ENCODE data around the gene PCSK4.

Gene PCSK4

DNA sequence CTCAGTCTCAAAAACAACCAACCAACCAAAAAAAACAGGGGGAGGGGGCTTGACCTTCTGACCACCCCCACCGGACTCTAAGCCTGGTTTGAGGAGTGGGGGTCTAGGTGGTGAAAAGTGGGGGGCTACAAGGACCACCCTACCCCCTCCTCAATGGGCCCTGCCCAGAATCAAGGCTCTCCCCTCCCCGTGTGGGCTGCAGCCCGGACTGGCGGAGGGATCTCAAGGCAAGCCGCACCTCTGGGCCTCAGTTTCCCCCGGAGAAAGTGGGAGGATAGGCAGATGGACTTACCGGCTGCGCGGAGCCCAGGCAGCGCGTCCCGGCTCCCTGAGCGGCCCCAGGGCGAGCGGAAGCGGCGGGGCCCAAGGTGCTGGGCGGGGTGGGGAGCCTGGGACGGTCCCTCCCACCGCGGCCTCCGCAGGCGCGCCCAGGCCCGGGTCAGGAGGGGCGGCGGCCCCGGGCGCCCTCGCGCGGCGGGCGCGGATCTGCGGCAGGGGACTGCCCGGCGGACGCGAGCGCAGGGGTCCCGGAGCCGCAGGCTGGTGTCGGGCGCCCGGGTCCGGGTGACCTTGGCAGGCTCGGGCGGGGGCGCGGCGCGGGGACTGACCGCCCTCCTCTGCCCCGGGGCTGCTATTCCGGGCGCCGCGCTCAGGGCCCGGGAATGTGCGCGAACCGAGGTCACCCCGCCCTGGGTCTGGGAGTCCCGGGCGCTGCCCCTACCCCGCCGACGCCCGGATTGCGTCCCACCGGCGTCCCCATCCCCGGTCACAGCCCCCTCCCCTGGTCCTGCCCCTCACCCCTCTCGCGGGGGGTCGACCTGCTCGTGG, 22.7 kb upstream of the PCSK4 start, which contains the start of gene ADAMTSL5:
TSS of gene ADAMTSL5 (minus strand) at position 349 of the 828 bp plus-strand sequence. CDS start 2,076 bp downstream, outside the sequence.
- H2BK15ac ChIP-seq (ENCODE audit: low read length), result peak within 1 kb of the TSS; percentile 75
- peak within 1 kb of the TSS; percentile 94 for H2BK120ac ChIP-seq (ENCODE audit: low read depth, low read length)
- H3K79me1 ChIP-seq (ENCODE audit: low read depth, low read length), result no peaks in the 10 kb centered on the region
- peaks cover 2 to 63% (median 26%) of the 10 kb centered on the region in 3 experiments for H3K27me3 ChIP-seq (ENCODE audit: control insufficient read depth in 3 of 3, insufficient read depth in 3 of 3, low read depth in 1 of 3, low read length in 3 of 3)
- no peak within 1 kb of the TSS for H2BK5ac ChIP-seq (ENCODE audit: low read length)
- H3K9ac ChIP-seq (ENCODE audit: low read depth, low read length, poor library complexity), result no peak within 1 kb of the TSS
- no peak within 1 kb of the TSS for H3K4ac ChIP-seq (ENCODE audit: low read length)
- no peak within 1 kb of the TSS for H4K8ac ChIP-seq (ENCODE audit: low read depth, low read length)
- H3K36me3 ChIP-seq (replicated peaks in 1 of 2; ENCODE audit: control insufficient read depth in 2 of 2, insufficient read depth in 2 of 2, low read length in 2 of 2), result no peaks in the 10 kb centered on the region
- peak within 1 kb of the TSS; percentile 8 for H3K14ac ChIP-seq (ENCODE audit: low read length)
- H2BK12ac ChIP-seq (ENCODE audit: low read length), result peak within 1 kb of the TSS; percentile 94
- peak within 1 kb of the TSS; percentile 98 for H2AK5ac ChIP-seq (ENCODE audit: low read depth, low read length)
- H3K18ac ChIP-seq (ENCODE audit: low read length), result peak within 1 kb of the TSS; percentile 87
- WGBS, 2 donors (ENCODE audit: extremely low coverage in 2 of 2, insufficient read length in 2 of 2, insufficient replicate concordance in 1 of 2), result no CpG with 5 or more reads among the region's 78 CpGs
- peak within 1 kb of the TSS in 1 of 2 donors; percentile 37 for H3K4me3 ChIP-seq (ENCODE audit: low read length in 2 of 2)
- H3K4me2 ChIP-seq (ENCODE audit: insufficient read depth, low read length, poor library complexity, severe bottlenecking), result peak within 1 kb of the TSS; percentile 73
- H3K27ac ChIP-seq (replicated peaks; ENCODE audit: low read length), result no peak within 1 kb of the TSS
- DNase-seq (ENCODE audit: low spot score), result no peak
- peaks cover 3 to 9% of the 10 kb centered on the region in 2 donors for H3K4me1 ChIP-seq (ENCODE audit: control insufficient read depth in 2 of 2, insufficient read depth in 1 of 2, low read depth in 1 of 2, low read length in 2 of 2)
- peak within 1 kb of the TSS; percentile 53 for H2AFZ ChIP-seq (ENCODE audit: low read length)
- H4K91ac ChIP-seq (ENCODE audit: low read depth, low read length, poor library complexity), result peak within 1 kb of the TSS; percentile 64
- peaks cover 0 to 8% of the 10 kb centered on the region in 2 donors for H3K9me3 ChIP-seq (replicated peaks in 1 of 2; ENCODE audit: control insufficient read depth in 2 of 2, insufficient read depth in 1 of 2, low read depth in 1 of 2, low read length in 2 of 2)
- H3K23ac ChIP-seq (ENCODE audit: low read depth, low read length, poor library complexity), result peak within 1 kb of the TSS; percentile 80

DNA sequence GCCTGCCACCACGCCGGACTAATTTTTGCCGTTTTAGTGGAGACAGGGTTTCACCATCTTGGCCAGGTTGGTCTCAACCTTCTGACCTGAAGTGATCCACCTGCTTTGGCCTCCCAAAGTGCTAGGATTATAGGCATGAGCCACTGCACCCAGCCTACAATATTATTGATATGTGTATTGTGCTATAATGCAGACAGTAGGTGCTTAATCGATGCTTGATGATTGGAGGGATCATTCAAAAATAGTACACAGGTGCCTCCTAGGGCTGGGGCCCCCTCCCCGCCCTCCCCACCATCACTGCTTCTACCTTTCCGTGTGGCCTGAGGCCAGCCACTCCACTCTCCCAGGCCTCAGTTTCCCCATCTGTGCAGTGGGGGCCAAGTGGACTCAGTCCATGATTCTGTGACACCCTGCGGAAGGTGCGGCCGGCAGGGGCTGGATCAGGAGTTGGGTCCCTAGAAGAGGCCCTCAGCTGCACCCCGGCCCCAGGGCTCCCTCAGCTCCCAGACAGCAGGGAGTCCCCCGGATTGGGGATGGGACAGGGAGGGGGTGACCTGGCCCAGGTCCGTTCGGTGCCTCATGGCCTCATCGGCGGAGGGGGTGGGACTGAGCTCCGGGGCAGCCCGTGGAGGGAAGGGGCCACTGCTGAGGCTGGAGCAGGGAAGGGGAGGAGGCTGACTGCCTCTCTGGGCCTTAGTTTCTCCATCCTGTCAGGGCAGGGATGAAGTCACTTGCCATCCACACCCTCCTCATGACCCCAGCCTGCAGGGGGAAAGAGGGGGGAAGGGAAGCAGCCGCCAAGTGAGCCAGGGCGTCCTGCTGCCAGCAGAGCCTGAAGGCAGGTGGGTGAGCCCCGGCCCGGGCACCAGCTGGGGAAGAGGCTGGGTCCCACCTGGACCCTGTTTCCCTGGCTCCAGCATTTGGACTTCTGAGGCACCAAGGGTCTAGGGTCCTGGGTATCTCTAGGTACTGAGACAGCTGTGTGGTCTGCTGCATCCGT, 21.5 kb upstream of the PCSK4 start:
- no peaks in the 10 kb centered on the region for H3K36me3 ChIP-seq (replicated peaks in 1 of 2; ENCODE audit: control insufficient read depth in 2 of 2, insufficient read depth in 2 of 2, low read length in 2 of 2)
- H2BK12ac ChIP-seq (ENCODE audit: low read length), result peak overlapping the region; percentile 94
- no peak overlapping the region for H3K4ac ChIP-seq (ENCODE audit: low read length)
- H3K4me2 ChIP-seq (ENCODE audit: insufficient read depth, low read length, poor library complexity, severe bottlenecking), result no peak overlapping the region
- H3K9me3 ChIP-seq (replicated peaks in 1 of 2; ENCODE audit: control insufficient read depth in 2 of 2, insufficient read depth in 1 of 2, low read depth in 1 of 2, low read length in 2 of 2), result peaks cover 0 to 8% of the 10 kb centered on the region in 2 donors
- no peak overlapping the region for H3K4me3 ChIP-seq (ENCODE audit: low read length in 2 of 2)
- no peak for DNase-seq (ENCODE audit: low spot score)
- no peak overlapping the region for H3K27ac ChIP-seq (replicated peaks; ENCODE audit: low read length)
- H3K27me3 ChIP-seq (ENCODE audit: control insufficient read depth in 3 of 3, insufficient read depth in 3 of 3, low read depth in 1 of 3, low read length in 3 of 3), result peaks cover 2 to 60% (median 26%) of the 10 kb centered on the region in 3 experiments
- H2AK5ac ChIP-seq (ENCODE audit: low read depth, low read length), result peak overlapping the region; percentile 98
- H2BK5ac ChIP-seq (ENCODE audit: low read length), result no peak overlapping the region
- H3K18ac ChIP-seq (ENCODE audit: low read length), result peak overlapping the region; percentile 70
- no peaks in the 10 kb centered on the region for H3K79me1 ChIP-seq (ENCODE audit: low read depth, low read length)
- H3K14ac ChIP-seq (ENCODE audit: low read length), result peak overlapping the region; percentile 8
- H3K23ac ChIP-seq (ENCODE audit: low read depth, low read length, poor library complexity), result peak overlapping the region; percentile 16
- H2AFZ ChIP-seq (ENCODE audit: low read length), result no peak overlapping the region
- H3K9ac ChIP-seq (ENCODE audit: low read depth, low read length, poor library complexity), result no peak overlapping the region
- H4K91ac ChIP-seq (ENCODE audit: low read depth, low read length, poor library complexity), result peak overlapping the region; percentile 64
- H3K4me1 ChIP-seq (ENCODE audit: control insufficient read depth in 2 of 2, insufficient read depth in 1 of 2, low read depth in 1 of 2, low read length in 2 of 2), result peaks cover 3 to 12% of the 10 kb centered on the region in 2 donors
- H4K8ac ChIP-seq (ENCODE audit: low read depth, low read length), result no peak overlapping the region
- H2BK15ac ChIP-seq (ENCODE audit: low read length), result peak overlapping the region; percentile 75
- no CpG with 5 or more reads among the region's 22 CpGs for WGBS, 2 donors (ENCODE audit: extremely low coverage in 2 of 2, insufficient read length in 2 of 2, insufficient replicate concordance in 1 of 2)
- peak overlapping the region; percentile 94 for H2BK120ac ChIP-seq (ENCODE audit: low read depth, low read length)

DNA sequence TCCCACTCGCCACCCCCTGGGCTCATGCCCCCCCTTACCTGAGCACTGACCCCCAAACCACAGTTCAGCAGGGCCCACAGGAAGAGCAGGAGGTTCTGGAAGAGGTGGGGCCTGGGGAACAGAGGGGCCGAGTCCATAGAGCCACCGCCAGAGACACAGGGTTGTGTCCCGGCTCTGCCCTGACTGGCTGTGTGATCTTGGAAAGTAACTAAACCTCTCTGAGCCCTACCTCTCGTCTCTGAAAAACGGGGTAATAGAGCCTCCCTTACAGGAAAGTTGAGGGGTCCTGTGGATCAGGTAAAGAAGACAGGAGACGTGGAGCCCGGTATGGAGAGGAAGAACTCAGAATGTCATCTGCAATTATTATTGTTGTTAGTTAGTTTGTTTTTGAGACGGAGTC, 20.7 kb upstream of the PCSK4 start:
- Histone ChIP-seq H3K27ac (replicated peaks; ENCODE audit: low read length) (no peak overlapping the region), H3K23ac (ENCODE audit: low read depth, low read length, poor library complexity) (no peak overlapping the region), H3K36me3 (replicated peaks in 1 of 2; ENCODE audit: control insufficient read depth in 2 of 2, insufficient read depth in 2 of 2, low read length in 2 of 2) (no peaks in the 10 kb centered on the region), H3K4me1 (ENCODE audit: control insufficient read depth in 2 of 2, insufficient read depth in 1 of 2, low read depth in 1 of 2, low read length in 2 of 2) (peaks cover 3 to 12% of the 10 kb centered on the region in 2 donors), H3K4ac (ENCODE audit: low read length) (peak overlapping the region; percentile 84), H3K27me3 (ENCODE audit: control insufficient read depth in 3 of 3, insufficient read depth in 3 of 3, low read depth in 1 of 3, low read length in 3 of 3) (peaks cover 2 to 52% (median 26%) of the 10 kb centered on the region in 3 experiments), H3K18ac (ENCODE audit: low read length) (peak overlapping the region; percentile 92), H4K91ac (ENCODE audit: low read depth, low read length, poor library complexity) (no peak overlapping the region), H2AFZ (ENCODE audit: low read length) (no peak overlapping the region), H3K9me3 (replicated peaks in 1 of 2; ENCODE audit: control insufficient read depth in 2 of 2, insufficient read depth in 1 of 2, low read depth in 1 of 2, low read length in 2 of 2) (peaks cover 0 to 8% of the 10 kb centered on the region in 2 donors), H2BK5ac (ENCODE audit: low read length) (no peak overlapping the region), H2BK15ac (ENCODE audit: low read length) (peak overlapping the region; percentile 94), H4K8ac (ENCODE audit: low read depth, low read length) (no peak overlapping the region), H2AK5ac (ENCODE audit: low read depth, low read length) (peak overlapping the region; percentile 98), H3K79me1 (ENCODE audit: low read depth, low read length) (no peaks in the 10 kb centered on the region), H3K9ac (ENCODE audit: low read depth, low read length, poor library complexity) (no peak overlapping the region), H2BK12ac (ENCODE audit: low read length) (peak overlapping the region; percentile 22), H3K4me2 (ENCODE audit: insufficient read depth, low read length, poor library complexity, severe bottlenecking) (no peak overlapping the region), H3K14ac (ENCODE audit: low read length) (peak overlapping the region; percentile 82), H2BK120ac (ENCODE audit: low read depth, low read length) (no peak overlapping the region), H3K4me3 (ENCODE audit: low read length in 2 of 2) (no peak overlapping the region)
- WGBS, 2 donors (ENCODE audit: extremely low coverage in 2 of 2, insufficient read length in 2 of 2, insufficient replicate concordance in 1 of 2), result no CpG with 5 or more reads among the region's 9 CpGs
- no peak for DNase-seq (ENCODE audit: low spot score)
